B cell (primary cell): ENCODE data around the gene ZNF827. TPM values are rescaled to one million over a fixed set of nuclear protein-coding genes. Genes with fewer than 3 reads are reported as not detected.

Source experiments
- ATAC-seq: fragments of 200-7000 bp; cut with Tn5 transposase; one replicate; pipeline ENCODE4 v1.10.0; 2021; ENCODE audit warnings: low read depth, mild to moderate bottlenecking, moderate number of reproducible peaks, moderate library complexity
- CTCF ChIA-PET: fragments of 350-600 bp; sonication (Branson Sonifier 250); formaldehyde crosslinking; loops from one replicate; lab custom pipeline; 2021; ENCODE audit warnings: antibody characterized with exemption, inconsistent platforms; lab: Charles Lee
- POLR2A ChIA-PET: fragments of 350-600 bp; sonication (Branson Sonifier 250); formaldehyde crosslinking; loops from one replicate; lab custom pipeline; 2021; ENCODE audit warnings: antibody characterized with exemption; lab: Charles Lee
- DNase-seq: peaks from one replicate; pipeline ENCODE4 v3.0.0; 2013
- H2AFZ ChIP-seq: 2 replicates; pipeline ENCODE4 v1.6.1; 2012; ENCODE audit warnings: mild to moderate bottlenecking, low read depth, low read length; ENCODE audit not compliant: insufficient read depth, poor library complexity, severe bottlenecking
- H3K27ac ChIP-seq, 2 donors: 1 replicate in 1 of 2; 2 replicates in 1 of 2; pipeline ENCODE4 v1.5.1; 2012 to 2013; ENCODE audit warnings: low read length in 2 of 2, mild to moderate bottlenecking in 2 of 2, moderate library complexity in 1 of 2
- H3K27me3 ChIP-seq, 4 experiments: fragments of 200-600 bp in 1 of 4; sonication (generic) in 1 of 4; replicated peaks in 1 of 4; 1 replicate in 2 of 4; 2 replicates in 2 of 4; pipeline versions ENCODE4 v1.6.1 to v1.7.0; 2013 to 2016; ENCODE audit warnings: low read length in 3 of 4, mild to moderate bottlenecking in 2 of 4, mixed read lengths in 1 of 4, moderate library complexity in 1 of 4; ENCODE audit not compliant: insufficient read depth in 4 of 4, control insufficient read depth in 3 of 4; ENCODE audit errors: control extremely low read depth in 1 of 4
- H3K36me3 ChIP-seq, 2 experiments: replicated peaks in 1 of 2; 1 replicate in 1 of 2; 2 replicates in 1 of 2; pipeline versions ENCODE4 v1.6.1 to v1.7.1; 2013; ENCODE audit warnings: low read length in 1 of 2; ENCODE audit not compliant: insufficient read depth in 2 of 2, control insufficient read depth in 1 of 2; ENCODE audit errors: control extremely low read depth in 1 of 2, extremely low read depth in 1 of 2
- H3K4me1 ChIP-seq, 2 donors: fragments of 200-600 bp in 1 of 2; sonication (generic) in 1 of 2; 1 replicate in 1 of 2; 2 replicates in 1 of 2; pipeline versions ENCODE4 v1.5.1 to v1.6.1; 2013 to 2017; ENCODE audit warnings: low read length in 2 of 2; ENCODE audit not compliant: control insufficient read depth in 2 of 2, insufficient read depth in 2 of 2
- H3K4me2 ChIP-seq: replicated peaks from 2 replicates; pipeline ENCODE3; 2012; ENCODE audit warnings: mild to moderate bottlenecking, low read depth, low read length; ENCODE audit not compliant: poor library complexity, severe bottlenecking
- H3K4me3 ChIP-seq, 5 experiments: fragments of 200-600 bp in 1 of 5; sonication (generic) in 1 of 5; 1 replicate in 3 of 5; 2 replicates in 2 of 5; pipeline versions ENCODE4 v1.5.1 to v1.7.0; 2011 to 2016; ENCODE audit warnings: low read length in 4 of 5, mild to moderate bottlenecking in 4 of 5, low read depth in 2 of 5, control low read depth in 1 of 5, moderate library complexity in 1 of 5; ENCODE audit not compliant: insufficient read depth in 1 of 5; ENCODE audit errors: control extremely low read depth in 1 of 5, extremely low read depth in 1 of 5
- H3K79me2 ChIP-seq: fragments of 200-600 bp; sonication (generic); one replicate; pipeline ENCODE4 v1.6.0; 2016; ENCODE audit warnings: low read length; ENCODE audit not compliant: control insufficient read depth, insufficient read depth
- H3K9ac ChIP-seq: fragments of 200-600 bp; sonication (generic); 2 replicates; pipeline ENCODE4 v1.6.1; 2017; ENCODE audit warnings: mild to moderate bottlenecking, low read length, moderate library complexity
- H3K9me3 ChIP-seq, 3 donors: one replicate each; pipeline versions ENCODE4 v1.6.1 to v1.7.1; 2013; ENCODE audit warnings: low read length in 2 of 3; ENCODE audit not compliant: control insufficient read depth in 2 of 3, insufficient read depth in 1 of 3; ENCODE audit errors: control extremely low read depth in 1 of 3
- H4K20me1 ChIP-seq: 2 replicates; pipeline ENCODE4 v1.6.0; 2012; ENCODE audit warnings: mild to moderate bottlenecking, low read length; ENCODE audit not compliant: insufficient read depth, control insufficient read depth, poor library complexity, severe bottlenecking
- H3K27ac Mint-ChIP-seq: one replicate; pipeline ENCODE4 v1.8.0; 2021; ENCODE audit warnings: mixed read lengths
- H3K27me3 Mint-ChIP-seq: one replicate; pipeline ENCODE4 v1.8.0; 2021; ENCODE audit warnings: mixed read lengths
- H3K4me1 Mint-ChIP-seq: one replicate; pipeline ENCODE4 v1.8.0; 2021; ENCODE audit warnings: mixed read lengths
- H3K4me3 Mint-ChIP-seq: one replicate; pipeline ENCODE4 v1.8.0; 2021; ENCODE audit warnings: mixed read lengths
- H3K9me3 Mint-ChIP-seq: one replicate; pipeline ENCODE4 v1.8.0; 2022; ENCODE audit warnings: mixed read lengths; ENCODE audit not compliant: insufficient read depth
- CTCF ChIP-seq: fragments of 200-600 bp; IDR thresholded peaks from one replicate; pipeline ENCODE4 v1.8.0; 2022; ENCODE audit warnings: antibody characterized with exemption, mild to moderate bottlenecking
- EZH2 ChIP-seq: IDR thresholded peaks from 2 replicates; pipeline ENCODE4 v1.6.1; 2012; ENCODE audit warnings: borderline replicate concordance, low read depth, mild to moderate bottlenecking, moderate library complexity, low read length; ENCODE audit not compliant: insufficient read depth, poor library complexity, severe bottlenecking
- WGBS: methylation state at CpG from one replicate; pipeline ENCODE4 v1.1.5; 2013; ENCODE audit warnings: missing lambda C conversion rate; ENCODE audit not compliant: insufficient coverage; 5-methylcytosine and 5-hydroxymethylcytosine counted together
- intact Hi-C: fragments of 100-400 bp; cut with micrococcal nuclease; formaldehyde crosslinking; loops from one replicate; pipeline ENCODE4 v1.10.0; 2022
- polyA plus RNA-seq: library from polyadenylated mRNA; depleted of rRNA; stranded (reverse); fragments of >200 nt; gene quantifications from 2 replicates; pipeline ENCODE4 v1.2.3, GENCODE V29; 2012
- total RNA-seq, 2 donors: library from RNA; stranded (reverse); fragments of 120-200 nt in 1 of 2; gene quantifications; 1 replicate in 1 of 2; 2 replicates in 1 of 2; pipeline versions ENCODE4 v1.2.3 to v1.2.4, GENCODE V29; 2013 to 2022

The ZNF827 gene
- total and polyA plus RNA-seq, 2 donors (not counting 1 experiment from before 2014, with no cell fraction given), result 20.6 to 30.1 TPM

- CTCF ChIA-PET, result no interaction called here
- WGBS, result 100% methylated on average over 2 of the region's 10 CpGs
- H3K4me1 Mint-ChIP-seq, result peaks cover 4% of the 10 kb centered on the region
These were observed 119.3 kb downstream of the ZNF827 start for GRCh38 chr4:145819101-145819852.

More at GRCh38 chr4:145819101-145819852, 119.3 kb downstream of the ZNF827 start:
- no peak for ATAC-seq
- TF ChIP-seq EZH2, result no peak
- no peak for TF ChIP-seq CTCF
- DNase-seq, result no peak
- Mint-ChIP-seq H3K9me3 (no peaks in the 10 kb centered on the region), H3K27ac (no peak overlapping the region), H3K27me3 (no peaks in the 10 kb centered on the region), H3K4me3 (no peak overlapping the region)
- Histone ChIP-seq H3K79me2 (no peaks in the 10 kb centered on the region), H3K4me3 (no peak overlapping the region), H3K27ac (no peak overlapping the region), H3K9ac (no peak overlapping the region), H3K27me3 (no peaks in the 10 kb centered on the region), H4K20me1 (no peaks in the 10 kb centered on the region), H3K4me1 (no peaks in the 10 kb centered on the region), H3K9me3 (no peaks in the 10 kb centered on the region), H3K36me3 (peaks cover 7 to 38% of the 10 kb centered on the region in 2 experiments), H3K4me2 (no peak overlapping the region), H2AFZ (no peak overlapping the region)
- intact Hi-C loops, result no loop called here
- POLR2A ChIA-PET, result no interaction called here
